HG03439 (cell line): ENCODE results near the gene PAQR6.

ENCODE experiments used
- ATAC-seq: cut with Tn5 transposase; IDR thresholded peaks from one replicate; pipeline ENCODE4 v1.9.1; 2021; ENCODE audit warnings: mild to moderate bottlenecking, moderate library complexity; ENCODE audit not compliant: unreplicated experiment

Gene PAQR6

GRCh38 chr1:156266051-156266450, 18.2 kb upstream of the PAQR6 start:
- ATAC-seq, result no peak

- no peak for ATAC-seq
Measured at GRCh38 chr1:156263288-156263655, 15.4 kb upstream of the PAQR6 start.

GRCh38 chr1:156262461-156263287, 14.8 kb upstream of the PAQR6 start:
- no peak for ATAC-seq

- no peak for ATAC-seq
Measured at GRCh38 chr1:156260896-156261295, 13.0 kb upstream of the PAQR6 start.

GRCh38 chr1:156259805-156260204, 11.9 kb upstream of the PAQR6 start:
- ATAC-seq, result no peak

- ATAC-seq, result no peak
Measured at GRCh38 chr1:156258859-156259258, 11.0 kb upstream of the PAQR6 start.

GRCh38 chr1:156257711-156258110, 9.9 kb upstream of the PAQR6 start:
- no peak for ATAC-seq

GRCh38 chr1:156253634-156254033, 5.8 kb upstream of the PAQR6 start:
- ATAC-seq, result no peak

- no peak for ATAC-seq
Measured at GRCh38 chr1:156251527-156251926, 3.7 kb upstream of the PAQR6 start.

- no peak for ATAC-seq
Measured at GRCh38 chr1:156249593-156249992, 1.7 kb upstream of the PAQR6 start.

- no peak for ATAC-seq
Measured at GRCh38 chr1:156248323-156248683, 447 bp upstream of the PAQR6 start.

GRCh38 chr1:156246781-156247459, 936 bp downstream of the PAQR6 start:
- no peak for ATAC-seq

GRCh38 chr1:156246241-156246780, 1.5 kb downstream of the PAQR6 start:
- no peak for ATAC-seq

- no peak for ATAC-seq
Measured at GRCh38 chr1:156245451-156246232, 2.2 kb downstream of the PAQR6 start.

- ATAC-seq, result no peak
Measured at GRCh38 chr1:156244712-156245111, 3.1 kb downstream of the PAQR6 start.

GRCh38 chr1:156244126-156244525, 3.7 kb downstream of the PAQR6 start:
- ATAC-seq, result no peak

GRCh38 chr1:156242738-156243137, 5.1 kb downstream of the PAQR6 start:
- no peak for ATAC-seq

- ATAC-seq, result no peak
Measured at GRCh38 chr1:156241926-156242325, 5.9 kb downstream of the PAQR6 start, which contains the start of gene BGLAP. Gene BGLAP, plus strand, starts transcription at chr1:156242184. Its CDS starts 48 bp downstream, at chr1:156242232.

GRCh38 chr1:156241311-156241811, 6.5 kb downstream of the PAQR6 start:
- ATAC-seq, result no peak

GRCh38 chr1:156238248-156238647, 9.6 kb downstream of the PAQR6 start:
- ATAC-seq, result no peak

GRCh38 chr1:156236164-156236563, 11.7 kb downstream of the PAQR6 start:
- ATAC-seq, result no peak
